HG03565 (cell line): Measurements from ENCODE around the gene TIMM10B.

ENCODE experiments used
- ATAC-seq: cut with Tn5 transposase; IDR thresholded peaks from one replicate; pipeline ENCODE4 v1.9.1; 2021; ENCODE audit warnings: mild to moderate bottlenecking, moderate library complexity; ENCODE audit not compliant: unreplicated experiment

Gene TIMM10B

GRCh38 chr11:6481012-6481923 lies at the start of gene TIMM10B, which contains the start of gene ARFIP2:
Gene TIMM10B (plus strand): TSS chr11:6481501. CDS start chr11:6481517, 16 bp downstream.
Gene ARFIP2 (minus strand): TSS chr11:6481331. CDS start chr11:6480421, 910 bp downstream.
- peak; percentile 99 for ATAC-seq

- ATAC-seq = no peak
Measured at GRCh38 chr11:6431861-6432260, 49.4 kb upstream of the TIMM10B start.

- peak; percentile 41 for ATAC-seq
Measured at GRCh38 chr11:6433998-6434660, 47.2 kb upstream of the TIMM10B start.

GRCh38 chr11:6437423-6437822 lies 43.9 kb upstream of the TIMM10B start:
- ATAC-seq = no peak

- no peak for ATAC-seq
Measured at GRCh38 chr11:6437993-6438392, 43.3 kb upstream of the TIMM10B start.

- ATAC-seq = no peak
Measured at GRCh38 chr11:6438979-6439571, 42.2 kb upstream of the TIMM10B start.

GRCh38 chr11:6440906-6441358 lies 40.4 kb upstream of the TIMM10B start, which contains the start of gene HPX:
Gene HPX (minus strand): TSS chr11:6440987. CDS start chr11:6440963, 24 bp downstream.
- ATAC-seq = no peak

- ATAC-seq = no peak
Measured at GRCh38 chr11:6442441-6442840, 38.9 kb upstream of the TIMM10B start.

GRCh38 chr11:6443269-6444003 lies 37.9 kb upstream of the TIMM10B start:
- no peak for ATAC-seq

GRCh38 chr11:6448574-6448973 lies 32.7 kb upstream of the TIMM10B start:
- no peak for ATAC-seq

GRCh38 chr11:6452219-6452618 lies 29.1 kb upstream of the TIMM10B start:
- ATAC-seq = no peak

GRCh38 chr11:6453152-6453551 lies 28.1 kb upstream of the TIMM10B start:
- no peak for ATAC-seq

GRCh38 chr11:6455070-6455469 lies 26.2 kb upstream of the TIMM10B start:
- ATAC-seq = no peak

GRCh38 chr11:6456361-6457073 lies 24.8 kb upstream of the TIMM10B start:
- no peak for ATAC-seq

GRCh38 chr11:6457581-6458320 lies 23.6 kb upstream of the TIMM10B start:
- ATAC-seq = no peak

GRCh38 chr11:6458352-6459098 lies 22.8 kb upstream of the TIMM10B start:
- ATAC-seq = no peak

- no peak for ATAC-seq
Measured at GRCh38 chr11:6459099-6459450, 22.2 kb upstream of the TIMM10B start.

- ATAC-seq = peak; percentile 62
Measured at GRCh38 chr11:6468712-6469495, 12.4 kb upstream of the TIMM10B start.
